HEK293 (cell line): ENCODE data around the gene PPY.

ENCODE experiments used
- ATF2 ChIP-seq: fragments of 450-650 bp; formaldehyde crosslinking; IDR thresholded peaks from 2 replicates; pipeline ENCODE4 v1.5.1; 2016; ENCODE audit warnings: missing biosample characterization, missing genetic modification characterization, low read depth
- CTCF ChIP-seq: fragments of 450-650 bp; formaldehyde crosslinking; IDR thresholded peaks from 2 replicates; pipeline ENCODE4 v1.5.1; 2016; ENCODE audit warnings: missing biosample characterization, missing genetic modification characterization
- KLF9 ChIP-seq: fragments of 450-650 bp; formaldehyde crosslinking; IDR thresholded peaks from 2 replicates; pipeline ENCODE4 v1.5.1; 2016; ENCODE audit warnings: missing biosample characterization, missing genetic modification characterization, low read depth
- ZBTB11 ChIP-seq: fragments of 450-650 bp; formaldehyde crosslinking; conservative IDR thresholded peaks from 2 replicates; pipeline ENCODE4 v1.5.1; 2016; ENCODE audit warnings: low read depth, missing biosample characterization, missing genetic modification characterization
- ZBTB20 ChIP-seq: fragments of 450-650 bp; formaldehyde crosslinking; IDR thresholded peaks from 2 replicates; pipeline ENCODE4 v1.5.1; 2016; ENCODE audit warnings: missing biosample characterization, missing genetic modification characterization
- ZBTB6 ChIP-seq: fragments of 450-650 bp; formaldehyde crosslinking; IDR thresholded peaks from 2 replicates; pipeline ENCODE4 v1.5.1; 2017; ENCODE audit warnings: missing biosample characterization, missing genetic modification characterization
- ZNF202 ChIP-seq: fragments of 450-650 bp; formaldehyde crosslinking; IDR thresholded peaks from 2 replicates; pipeline ENCODE4 v1.5.1; 2016; ENCODE audit warnings: missing biosample characterization, missing genetic modification characterization, borderline replicate concordance
- ZNF76 ChIP-seq: fragments of 450-650 bp; formaldehyde crosslinking; IDR thresholded peaks from 2 replicates; pipeline ENCODE4; 2016; ENCODE audit warnings: low read depth, missing biosample characterization, missing genetic modification characterization, borderline replicate concordance
- ZNF792 ChIP-seq: fragments of 450-650 bp; formaldehyde crosslinking; IDR thresholded peaks from 2 replicates; pipeline ENCODE4 v1.5.1; 2016; ENCODE audit warnings: missing biosample characterization, missing genetic modification characterization

GRCh38 chr17:43945074-43945829 is 3.0 kb upstream of the PPY start:
- TF ChIP-seq ATF2 (tag by site-specific recombination): no peak
- no peak for TF ChIP-seq ZBTB6 (tag by site-specific recombination)
- no peak for TF ChIP-seq CTCF (tag by site-specific recombination)
- TF ChIP-seq ZNF202 (tag by site-specific recombination): no peak
- TF ChIP-seq ZBTB11 (tag by site-specific recombination): no peak
- no peak for TF ChIP-seq ZNF792 (tag by site-specific recombination)
- no peak for TF ChIP-seq ZBTB20 (tag by site-specific recombination)
- TF ChIP-seq KLF9 (tag by site-specific recombination): no peak
- no peak for TF ChIP-seq ZNF76 (tag by site-specific recombination)
